ENCODE measurements around the gene MAST3. TPM values are rescaled to one million over a fixed set of nuclear protein-coding genes. Genes with fewer than 3 reads are reported as not detected.

MAST3 gene
- total and polyA plus RNA-seq, 2 of the 13 experiments (the other 11 are each of a cell fraction or from before 2014, with no cell fraction given): 4.1 to 4.6 TPM

- no peak for TF ChIP-seq SP140L (CRISPR knock-in tag; IDR thresholded peaks at IDR 0.05; ENCODE audit: borderline replicate concordance)
- TF ChIP-seq ZNF382 (CRISPR knock-in tag; IDR thresholded peaks at IDR 0.05; ENCODE audit: borderline replicate concordance): no peak
- no peak for TF ChIP-seq ZNF570 (CRISPR knock-in tag; IDR thresholded peaks at IDR 0.05; ENCODE audit: borderline replicate concordance)
- TF ChIP-seq ZNF326 (CRISPR knock-in tag; IDR thresholded peaks at IDR 0.05; ENCODE audit: borderline replicate concordance): no peak
- no peak for TF ChIP-seq GTF2F1 (IDR thresholded peaks at IDR 0.05; ENCODE audit: low read length)
- no peak for TF ChIP-seq DZIP1 (CRISPR knock-in tag; IDR thresholded peaks at IDR 0.05)
- TF ChIP-seq NFKBIZ (CRISPR knock-in tag; IDR thresholded peaks at IDR 0.05): no peak
- no peak for TF ChIP-seq ZBTB46 (CRISPR knock-in tag; IDR thresholded peaks at IDR 0.05; ENCODE audit: borderline replicate concordance)
- no peak for TF ChIP-seq POGZ (CRISPR knock-in tag; IDR thresholded peaks at IDR 0.05)
- no peak for TF ChIP-seq ZBTB40 (IDR thresholded peaks at IDR 0.05)
- TF ChIP-seq ZBTB40 (CRISPR knock-in tag; IDR thresholded peaks at IDR 0.05): no peak
- TF ChIP-seq ZNF383 (CRISPR knock-in tag; IDR thresholded peaks at IDR 0.05; ENCODE audit: borderline replicate concordance): no peak
- no peak for TF ChIP-seq ATF2 (CRISPR knock-in tag; IDR thresholded peaks at IDR 0.05)
- no peak for TF ChIP-seq ELF3 (CRISPR knock-in tag; IDR thresholded peaks at IDR 0.05)
Observed at GRCh38 chr19:18152817-18153555, 55.4 kb downstream of the MAST3 start, which contains the start of gene PIK3R2 (continued).

Measured in HepG2 (cell line).